Measurements from ENCODE around the gene ABI2.

- TF ChIP-seq GLI4 (tag by site-specific recombination; IDR thresholded peaks at IDR 0.05): no peak
- TF ChIP-seq ZBTB10 (tag by site-specific recombination; IDR thresholded peaks at IDR 0.05): no peak
- TF ChIP-seq REPIN1 (tag by site-specific recombination; IDR thresholded peaks at IDR 0.05; ENCODE audit: low read depth): no peak
- no peak for TF ChIP-seq CTCF (tag by site-specific recombination; IDR thresholded peaks at IDR 0.05)
- TF ChIP-seq ZNF350 (tag by site-specific recombination; IDR thresholded peaks at IDR 0.05): no peak
- TF ChIP-seq REST (tag by site-specific recombination; IDR thresholded peaks at IDR 0.05): no peak
- TF ChIP-seq ZNF280D (tag by site-specific recombination; IDR thresholded peaks at IDR 0.05): no peak
These were observed 2.2 kb downstream of the ABI2 start for GRCh38 chr2:203330434-203330833.
